HepG2 (cell line): Measurements from ENCODE around the gene NEK11. TPM values are rescaled to one million over a fixed set of nuclear protein-coding genes. Genes with fewer than 3 reads are reported as not detected.

Experiments used
- ATAC-seq: fragments of 200-7000 bp; cut with Tn5 transposase; 3 replicates; pipeline ENCODE4 v1.9.1; 2020; ENCODE audit warnings: mild to moderate bottlenecking, moderate library complexity
- BruUV-seq: library from RNA; stranded (reverse); fragments of 400-500 nt; replicated peaks from 2 replicates; lab custom pipeline; 2021; lab: Mats Ljungman, UMichigan
- CTCF ChIA-PET: fragments of 300-600 bp; formaldehyde crosslinking; extraction: SDS; loops from one replicate; lab custom pipeline; 2021; ENCODE audit warnings: low total read pairs, inconsistent platforms, low intra/inter-chr PET ratio; lab: Yijun Ruan, JAX
- POLR2A ChIA-PET: fragments of 350-600 bp; sonication (Branson Sonifier 250); formaldehyde crosslinking; loops from one replicate; lab custom pipeline; 2020; ENCODE audit warnings: antibody characterized with exemption, inconsistent platforms; lab: Yijun Ruan, JAX
- DNase-seq: peaks from one replicate; pipeline ENCODE4 v3.0.0-alpha.2; 2015; ENCODE audit warnings: low spot score
- FAIRE-seq: peaks from 3 replicates; lab custom pipeline; 2011; peaks lifted over from hg19 to GRCh38; lab: Jason Lieb, UNC
- H2AFZ ChIP-seq: one replicate; pipeline ENCODE4 v1.6.1; 2011; ENCODE audit warnings: low read length, inconsistent platforms
- H3K27ac ChIP-seq: fragments of 300-600 bp; 3 replicates; pipeline ENCODE4 v1.8.0; 2011; ENCODE audit warnings: mixed run types, mild to moderate bottlenecking, mixed read lengths, low read length, inconsistent platforms; ENCODE audit not compliant: insufficient read depth; ENCODE audit errors: extremely low read length
- H3K27me3 ChIP-seq, 2 experiments: fragments of 200-600 bp in 1 of 2; 2 replicates in 1 of 2; 3 replicates in 1 of 2; pipeline versions ENCODE4 v1.6.0 to v1.8.0; 2011; ENCODE audit warnings: low read length in 2 of 2, mild to moderate bottlenecking in 2 of 2, moderate library complexity in 2 of 2, inconsistent platforms in 1 of 2; ENCODE audit not compliant: insufficient read depth in 2 of 2, control insufficient read depth in 1 of 2
- H3K36me3 ChIP-seq, 2 experiments: fragments of 200-600 bp in 1 of 2; replicated peaks in 1 of 2; 2 replicates in 1 of 2; 3 replicates in 1 of 2; pipeline versions ENCODE4 v1.5.1 to v1.8.0; 2011; ENCODE audit warnings: low read length in 2 of 2, inconsistent platforms in 1 of 2; ENCODE audit not compliant: insufficient read depth in 2 of 2, control insufficient read depth in 1 of 2
- H3K4me1 ChIP-seq: 2 replicates; pipeline ENCODE4 v1.5.1; 2012; ENCODE audit warnings: low read length, inconsistent platforms; ENCODE audit not compliant: insufficient read depth
- H3K4me2 ChIP-seq: 2 replicates; pipeline ENCODE4 v1.6.0; 2011; ENCODE audit warnings: low read depth, low read length, inconsistent platforms
- H3K4me3 ChIP-seq, 3 experiments: fragments of 200-600 bp in 1 of 3; sonication (generic), shearing (Covaris generic) in 1 of 3; replicated peaks in 1 of 3; 2 replicates each; pipeline ENCODE4 v1.5.1; 2011 to 2016; ENCODE audit warnings: low read length in 3 of 3, inconsistent platforms in 2 of 3, low read depth in 2 of 3, mild to moderate bottlenecking in 2 of 3, control low read depth in 1 of 3, mixed read lengths in 1 of 3; ENCODE audit not compliant: insufficient read depth in 1 of 3
- H3K79me2 ChIP-seq: one replicate; pipeline ENCODE4 v1.6.1; 2011; ENCODE audit warnings: low read length, inconsistent platforms; ENCODE audit not compliant: insufficient read depth
- H3K9ac ChIP-seq: 2 replicates; pipeline ENCODE4 v1.6.0; 2011; ENCODE audit warnings: mild to moderate bottlenecking, low read depth, low read length, inconsistent platforms; ENCODE audit not compliant: insufficient read depth
- H3K9me3 ChIP-seq: 2 replicates; pipeline ENCODE4 v1.5.1; 2012; ENCODE audit warnings: mild to moderate bottlenecking, low read length
- H4K20me1 ChIP-seq: 2 replicates; pipeline ENCODE4 v1.6.0; 2011; ENCODE audit warnings: inconsistent platforms, mild to moderate bottlenecking, low read length, moderate library complexity; ENCODE audit not compliant: insufficient read depth
- BRCA1 ChIP-seq: sonication (generic); formaldehyde crosslinking; IDR thresholded peaks from 2 replicates; pipeline ENCODE4 v1.4.0; 2020; ENCODE audit warnings: missing genetic modification reagents
- CHCHD3 ChIP-seq: sonication (generic); formaldehyde crosslinking; IDR thresholded peaks from 2 replicates; pipeline ENCODE4 v1.8.0; 2022; ENCODE audit warnings: mild to moderate bottlenecking, missing genetic modification reagents, moderate library complexity
- CHD4 ChIP-seq: fragments of 200-600 bp; sonication (generic); IDR thresholded peaks from 2 replicates; pipeline ENCODE4 v1.7.0; 2017; ENCODE audit warnings: mild to moderate bottlenecking, low read length, borderline replicate concordance
- DNMT3B ChIP-seq: conservative IDR thresholded peaks from 2 replicates; pipeline ENCODE4 v1.6.1; 2016; ENCODE audit warnings: missing biosample characterization, control low read depth
- HNRNPK ChIP-seq: fragments of 200-400 bp; formaldehyde crosslinking; IDR thresholded peaks from 2 replicates; pipeline ENCODE4 v1.6.1; 2018; ENCODE audit warnings: low read length, low read depth, moderate library complexity, mild to moderate bottlenecking; ENCODE audit not compliant: poor library complexity, severe bottlenecking
- NFIB ChIP-seq: sonication (generic); formaldehyde crosslinking; IDR thresholded peaks from 2 replicates; pipeline ENCODE4 v1.9.0; 2021; ENCODE audit warnings: missing genetic modification reagents, mild to moderate bottlenecking, borderline replicate concordance
- RAD51 ChIP-seq: fragments of 450-650 bp; IDR thresholded peaks from 2 replicates; pipeline ENCODE4 v1.6.1; 2016; ENCODE audit warnings: borderline replicate concordance
- ZBTB7A ChIP-seq: sonication (generic); formaldehyde crosslinking; IDR thresholded peaks from 2 replicates; pipeline ENCODE4 v1.8.0; 2022; ENCODE audit warnings: mild to moderate bottlenecking, missing genetic modification reagents
- ZNF24 ChIP-seq: fragments of 450-650 bp; IDR thresholded peaks from 2 replicates; pipeline ENCODE4 v1.6.1; 2017; ENCODE audit warnings: antibody characterized with exemption, mild to moderate bottlenecking
- ZNF292 ChIP-seq: sonication (generic); formaldehyde crosslinking; IDR thresholded peaks from 2 replicates; pipeline ENCODE4 v1.8.1; 2022; ENCODE audit warnings: mild to moderate bottlenecking, low read depth, missing genetic modification reagents, borderline replicate concordance
- ZNF775 ChIP-seq: sonication (generic); formaldehyde crosslinking; IDR thresholded peaks from 2 replicates; pipeline ENCODE4 v1.4.0; 2020; ENCODE audit warnings: missing genetic modification reagents, mild to moderate bottlenecking, moderate library complexity, borderline replicate concordance
- WGBS: methylation state at CpG from one replicate; pipeline ENCODE4 v1.1.6; 2017; ENCODE audit warnings: low lambda C conversion rate; 5-methylcytosine and 5-hydroxymethylcytosine counted together
- in situ Hi-C: cut with HindIII; loops from 2 replicates; pipeline ENCODE4 v1.10.0; 2017; ENCODE audit warnings: low pct_unique_long_range_greater_than_20kb; ENCODE audit not compliant: extremely low pct_ligation_motif_present
- intact Hi-C: fragments of 100-400 bp; cut with micrococcal nuclease; formaldehyde crosslinking; loops from one replicate; pipeline ENCODE4 v1.10.0; 2022; ENCODE audit not compliant: unreplicated experiment
- polyA plus RNA-seq, 8 experiments: library from polyadenylated mRNA; depleted of rRNA in 3 of 8; stranded (reverse) in 7 of 8; unstranded in 1 of 8; fragments of >200 nt; fragmentation: Illumina TruSeq in 4 of 8; extraction: Trizol in 4 of 8; gene quantifications; 2 replicates each; pipeline versions ENCODE4 v1.2.1 to v1.2.3, GENCODE V29; 2011 to 2016; ENCODE audit warnings: low read depth in 4 of 8, missing spikeins in 1 of 8, mixed read lengths in 1 of 8; ENCODE audit not compliant: insufficient read depth in 1 of 8
- total RNA-seq, 5 experiments: library from RNA; depleted of rRNA; stranded (reverse); fragments of >200 nt; fragmentation: Illumina TruSeq; extraction: Trizol; gene quantifications; 2 replicates each; pipeline ENCODE4 v1.2.3, GENCODE V29; 2016; ENCODE audit warnings: low read depth in 1 of 5
- TF ChIP-seq, protein P1 (sequence below): IDR thresholded peaks from 2 replicates; pipeline ENCODE4 v1.6.1; 2012; ENCODE audit warnings: low read depth, low read length, improper control_type of control experiment
- TF ChIP-seq, protein P2 (sequence below): sonication (generic); formaldehyde crosslinking; IDR thresholded peaks from 2 replicates; pipeline ENCODE4 v1.4.0; 2020; ENCODE audit warnings: mild to moderate bottlenecking, low read depth, missing genetic modification reagents
- TF ChIP-seq, protein P3 (sequence below): sonication (generic); formaldehyde crosslinking; IDR thresholded peaks from 2 replicates; pipeline ENCODE4 v1.4.0; 2020; ENCODE audit warnings: missing genetic modification reagents
- TF ChIP-seq, protein P4 (sequence below): sonication (generic); formaldehyde crosslinking; IDR thresholded peaks from 2 replicates; pipeline ENCODE4 v1.8.1; 2023; ENCODE audit warnings: missing genetic modification reagents, mild to moderate bottlenecking, borderline replicate concordance

Gene NEK11
- total and polyA plus RNA-seq, 2 of the 13 experiments (the other 11 are each of a cell fraction or from before 2014, with no cell fraction given), result 0.95 to 2.2 TPM

DNA sequence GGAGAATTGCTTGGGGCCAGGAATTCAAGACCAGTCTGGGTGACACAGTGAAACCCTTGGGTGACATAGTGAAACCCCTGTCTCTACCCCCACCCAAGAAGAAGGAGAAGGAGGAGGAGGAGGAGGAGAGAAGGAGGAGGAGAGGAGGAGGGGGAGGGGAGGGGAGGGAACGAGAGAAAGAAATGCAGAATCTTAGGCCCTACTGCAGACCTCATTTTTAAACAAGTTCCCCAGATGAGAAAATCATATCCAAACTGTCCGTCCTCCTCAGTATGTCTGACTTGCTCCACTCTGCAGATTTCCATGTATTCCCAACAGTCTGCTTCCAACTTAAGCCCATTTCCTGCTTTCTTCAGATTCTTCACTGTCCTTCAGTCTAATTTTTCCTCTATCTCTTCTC, 291.0 kb downstream of the NEK11 start:
- Histone ChIP-seq H4K20me1 (no peaks in the 10 kb centered on the region), H3K27ac (no peak overlapping the region), H2AFZ (no peak overlapping the region), H3K36me3 (no peaks in the 10 kb centered on the region), H3K4me1 (no peaks in the 10 kb centered on the region), H3K4me3 (no peak overlapping the region), H3K4me2 (no peak overlapping the region), H3K27me3 (no peaks in the 10 kb centered on the region), H3K9me3 (no peaks in the 10 kb centered on the region), H3K79me2 (no peaks in the 10 kb centered on the region), H3K9ac (no peak overlapping the region)
- 28% methylated on average over 2 of the region's 2 CpGs for WGBS
- ChIA-PET CTCF (no interaction called here), POLR2A (no interaction called here)
- ATAC-seq (no peak), DNase-seq (no peak), FAIRE-seq (no peak)
- BruUV-seq, result no TSS peak
- in situ Hi-C loops, result no loop called here
- intact Hi-C loops, result no loop called here
- TF ChIP-seq, protein P1, sequence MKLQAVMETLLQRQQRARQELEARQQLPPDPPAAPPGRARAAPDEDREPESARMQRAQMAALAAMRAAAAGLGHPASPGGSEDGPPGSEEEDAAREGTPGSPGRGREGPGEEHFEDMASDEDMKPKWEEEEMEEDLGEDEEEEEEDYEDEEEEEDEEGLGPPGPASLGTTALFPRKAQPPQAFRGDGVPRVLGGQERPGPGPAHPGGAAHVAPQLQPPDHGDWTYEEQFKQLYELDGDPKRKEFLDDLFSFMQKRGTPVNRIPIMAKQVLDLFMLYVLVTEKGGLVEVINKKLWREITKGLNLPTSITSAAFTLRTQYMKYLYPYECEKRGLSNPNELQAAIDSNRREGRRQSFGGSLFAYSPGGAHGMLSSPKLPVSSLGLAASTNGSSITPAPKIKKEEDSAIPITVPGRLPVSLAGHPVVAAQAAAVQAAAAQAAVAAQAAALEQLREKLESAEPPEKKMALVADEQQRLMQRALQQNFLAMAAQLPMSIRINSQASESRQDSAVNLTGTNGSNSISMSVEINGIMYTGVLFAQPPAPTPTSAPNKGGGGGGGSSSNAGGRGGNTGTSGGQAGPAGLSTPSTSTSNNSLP, result no peak
- TF ChIP-seq HNRNPK, result peak; percentile 88
- no peak for TF ChIP-seq DNMT3B
- TF ChIP-seq, protein P2, sequence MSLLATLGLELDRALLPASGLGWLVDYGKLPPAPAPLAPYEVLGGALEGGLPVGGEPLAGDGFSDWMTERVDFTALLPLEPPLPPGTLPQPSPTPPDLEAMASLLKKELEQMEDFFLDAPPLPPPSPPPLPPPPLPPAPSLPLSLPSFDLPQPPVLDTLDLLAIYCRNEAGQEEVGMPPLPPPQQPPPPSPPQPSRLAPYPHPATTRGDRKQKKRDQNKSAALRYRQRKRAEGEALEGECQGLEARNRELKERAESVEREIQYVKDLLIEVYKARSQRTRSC, result no peak

DNA sequence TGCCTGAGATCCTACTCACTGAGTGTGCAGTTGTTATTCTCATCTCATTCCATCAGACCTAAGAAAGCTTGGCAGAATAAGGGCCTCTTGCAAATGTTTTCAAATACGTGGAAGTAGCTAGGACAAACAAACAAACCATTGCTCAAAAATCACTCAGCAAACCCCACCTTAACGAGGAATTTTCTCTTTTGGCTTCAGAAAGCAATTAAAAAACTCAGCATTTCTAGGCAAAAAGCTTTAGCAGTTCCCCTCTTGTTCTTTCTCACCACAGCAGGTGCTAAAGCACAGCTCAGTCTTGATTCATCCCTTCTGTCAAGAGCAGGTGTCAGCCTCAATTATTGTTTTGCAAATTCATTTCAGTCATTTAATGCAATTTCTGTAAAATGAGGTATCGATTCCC, 296.3 kb downstream of the NEK11 start:
- FAIRE-seq, result no peak
- intact Hi-C loops (no loop called here), in situ Hi-C loops (no loop called here)
- no TSS peak for BruUV-seq
- H2AFZ ChIP-seq, result no peak overlapping the region
- no peak overlapping the region for H3K4me3 ChIP-seq
- H3K9me3 ChIP-seq, result no peaks in the 10 kb centered on the region
- no peaks in the 10 kb centered on the region for H4K20me1 ChIP-seq
- no peak overlapping the region for H3K9ac ChIP-seq
- ChIA-PET CTCF (no interaction called here), POLR2A (no interaction called here)
- no peak for DNase-seq
- no peak overlapping the region for H3K4me2 ChIP-seq
- H3K79me2 ChIP-seq, result no peaks in the 10 kb centered on the region
- H3K4me1 ChIP-seq, result no peaks in the 10 kb centered on the region
- no peaks in the 10 kb centered on the region for H3K27me3 ChIP-seq
- WGBS, result 0% methylated on average over 3 of the region's 3 CpGs
- no peak for ATAC-seq
- TF ChIP-seq ZNF24 (no peak), CHD4 (no peak), RAD51 (no peak), BRCA1 (no peak), ZNF292 (CRISPR knock-in tag) (no peak), ZBTB7A (CRISPR knock-in tag) (no peak), CHCHD3 (CRISPR knock-in tag) (no peak), ZNF775 (CRISPR knock-in tag) (no peak), NFIB (CRISPR knock-in tag) (no peak)
- TF ChIP-seq, protein P3, sequence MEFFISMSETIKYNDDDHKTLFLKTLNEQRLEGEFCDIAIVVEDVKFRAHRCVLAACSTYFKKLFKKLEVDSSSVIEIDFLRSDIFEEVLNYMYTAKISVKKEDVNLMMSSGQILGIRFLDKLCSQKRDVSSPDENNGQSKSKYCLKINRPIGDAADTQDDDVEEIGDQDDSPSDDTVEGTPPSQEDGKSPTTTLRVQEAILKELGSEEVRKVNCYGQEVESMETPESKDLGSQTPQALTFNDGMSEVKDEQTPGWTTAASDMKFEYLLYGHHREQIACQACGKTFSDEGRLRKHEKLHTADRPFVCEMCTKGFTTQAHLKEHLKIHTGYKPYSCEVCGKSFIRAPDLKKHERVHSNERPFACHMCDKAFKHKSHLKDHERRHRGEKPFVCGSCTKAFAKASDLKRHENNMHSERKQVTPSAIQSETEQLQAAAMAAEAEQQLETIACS (CRISPR knock-in tag), result no peak
- TF ChIP-seq, protein P4, sequence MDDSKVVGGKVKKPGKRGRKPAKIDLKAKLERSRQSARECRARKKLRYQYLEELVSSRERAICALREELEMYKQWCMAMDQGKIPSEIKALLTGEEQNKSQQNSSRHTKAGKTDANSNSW (CRISPR knock-in tag), result no peak
- H3K27ac ChIP-seq, result no peak overlapping the region
- no peaks in the 10 kb centered on the region for H3K36me3 ChIP-seq
